Measurements from ENCODE around the gene CTSS.
"Not testable (repeated sequence)": the region's sequence is repeated elsewhere in the genome, so short reads cannot be mapped to it uniquely, and the experiment has no call there.

GRCh38 chr1:150709031-150709430, 56.5 kb downstream of the CTSS start:
- not testable (repeated sequence) for TF ChIP-seq CTCF, POLR2A (IDR thresholded peaks at IDR 0.05)
